Loucy (cell line): ENCODE measurements around the gene SORCS2.

Experiments used
- H2AFZ ChIP-seq: fragments of 200-600 bp; sonication (generic); 2 replicates; pipeline ENCODE4 v1.6.0; 2016; ENCODE audit warnings: antibody characterized with exemption, mild to moderate bottlenecking, low read length, moderate library complexity
- H3F3A ChIP-seq: fragments of 200-600 bp; 2 replicates; pipeline ENCODE4 v1.6.0; 2016; ENCODE audit warnings: antibody characterized with exemption, low read depth, mild to moderate bottlenecking
- H3K27me3 ChIP-seq: fragments of 200-600 bp; sonication (generic); 2 replicates; pipeline ENCODE4 v1.6.1; 2014; ENCODE audit warnings: low read length, mild to moderate bottlenecking; ENCODE audit not compliant: insufficient read depth, poor library complexity, severe bottlenecking
- H3K36me3 ChIP-seq: fragments of 200-600 bp; sonication (generic); 2 replicates; pipeline ENCODE4 v1.6.1; 2016; ENCODE audit warnings: low read length; ENCODE audit not compliant: insufficient read depth
- H3K4me1 ChIP-seq: fragments of 200-600 bp; sonication (generic); 2 replicates; pipeline ENCODE4 v1.5.1; 2014; ENCODE audit warnings: low read length, mild to moderate bottlenecking; ENCODE audit not compliant: insufficient read depth, poor library complexity, severe bottlenecking
- H3K4me2 ChIP-seq: fragments of 200-600 bp; sonication (generic); 2 replicates; pipeline ENCODE4 v1.6.0; 2014; ENCODE audit warnings: antibody characterized with exemption, low read length, low read depth, mild to moderate bottlenecking; ENCODE audit not compliant: poor library complexity, severe bottlenecking
- H3K4me3 ChIP-seq: fragments of 200-600 bp; sonication (generic); 2 replicates; pipeline ENCODE4 v1.5.1; 2014; ENCODE audit warnings: low read length, mild to moderate bottlenecking, mixed read lengths; ENCODE audit not compliant: poor library complexity, severe bottlenecking
- H3K79me2 ChIP-seq: fragments of 200-600 bp; sonication (generic); 2 replicates; pipeline ENCODE4 v1.6.1; 2014; ENCODE audit warnings: low read length; ENCODE audit not compliant: insufficient read depth
- H3K9ac ChIP-seq: fragments of 200-600 bp; sonication (generic); 2 replicates; pipeline ENCODE4 v1.6.0; 2014; ENCODE audit warnings: mild to moderate bottlenecking, low read depth, low read length, moderate library complexity; ENCODE audit not compliant: poor library complexity, severe bottlenecking
- H3K9me2 ChIP-seq: fragments of 200-600 bp; sonication (generic); replicated peaks from 2 replicates; pipeline ENCODE4 v1.6.1; 2016; ENCODE audit warnings: low read depth, low read length, mixed read lengths
- H3K9me3 ChIP-seq: fragments of 200-600 bp; sonication (generic); 2 replicates; pipeline ENCODE4 v1.6.1; 2014; ENCODE audit warnings: mild to moderate bottlenecking, antibody characterized with exemption, low read length, low read depth; ENCODE audit not compliant: insufficient read depth
- H4K20me1 ChIP-seq: fragments of 200-600 bp; sonication (generic); 2 replicates; pipeline ENCODE4 v1.6.0; 2014; ENCODE audit warnings: antibody characterized with exemption, low read length, mild to moderate bottlenecking; ENCODE audit not compliant: insufficient read depth, poor library complexity, severe bottlenecking
- EZH2phosphoT487 ChIP-seq: fragments of 200-600 bp; IDR thresholded peaks from 2 replicates; pipeline ENCODE4 v1.6.1; 2018; ENCODE audit warnings: antibody characterized with exemption, mild to moderate bottlenecking, moderate library complexity, borderline replicate concordance
- TF ChIP-seq, protein P1 (sequence below): fragments of 200-600 bp; sonication (generic); conservative IDR thresholded peaks from 2 replicates; pipeline ENCODE4 v1.5.1; 2014; ENCODE audit warnings: mild to moderate bottlenecking, antibody characterized with exemption, low read length

Gene SORCS2

DNA sequence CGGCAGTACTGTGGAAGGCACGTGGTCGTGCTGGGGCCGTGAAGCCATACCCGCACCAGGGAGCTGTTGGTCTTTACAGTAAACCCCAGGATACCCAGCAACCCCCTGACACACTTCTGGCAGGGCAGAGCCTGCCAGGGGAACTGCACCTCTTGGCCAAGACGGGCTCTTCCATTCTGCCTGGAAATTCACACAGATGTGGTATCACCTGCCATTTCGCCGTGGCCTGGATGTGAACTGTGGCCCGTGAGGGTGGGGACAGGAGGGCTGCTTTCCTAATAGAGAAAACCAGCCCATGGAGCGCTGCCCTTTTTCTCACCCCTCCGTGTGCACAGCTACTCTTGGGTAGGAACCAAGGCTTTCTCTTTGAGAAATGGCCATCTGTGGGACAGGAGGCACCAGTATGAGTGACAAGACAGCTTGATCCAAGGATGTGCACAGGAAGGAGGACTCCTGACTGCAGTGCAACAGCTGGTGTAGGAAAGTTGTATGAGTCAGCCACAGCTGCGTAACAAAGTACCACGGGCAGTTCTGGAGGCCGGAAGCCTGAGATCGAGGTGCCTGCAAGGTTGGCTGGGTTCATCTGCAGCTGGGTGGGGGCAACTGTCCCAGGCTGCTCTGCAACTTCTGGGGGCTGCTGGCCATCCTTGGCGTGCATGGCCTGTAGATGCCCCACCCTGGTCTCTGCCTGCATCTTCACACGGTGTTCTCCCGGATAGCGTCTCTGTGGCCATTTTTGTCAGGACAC is 146.7 kb downstream of the SORCS2 start:
- H3K79me2 ChIP-seq: no peaks in the 10 kb centered on the region
- H3K27me3 ChIP-seq: no peaks in the 10 kb centered on the region
- no peaks in the 10 kb centered on the region for H3K9me2 ChIP-seq
- H3K4me2 ChIP-seq: no peak overlapping the region
- H3K9ac ChIP-seq: no peak overlapping the region
- H3K9me3 ChIP-seq: peaks cover 9% of the 10 kb centered on the region; the same call in 1 of the 2 replicates
- no peaks in the 10 kb centered on the region for H3K4me1 ChIP-seq
- no peak overlapping the region for H2AFZ ChIP-seq
- no peaks in the 10 kb centered on the region for H3K36me3 ChIP-seq
- TF ChIP-seq, protein P1, sequence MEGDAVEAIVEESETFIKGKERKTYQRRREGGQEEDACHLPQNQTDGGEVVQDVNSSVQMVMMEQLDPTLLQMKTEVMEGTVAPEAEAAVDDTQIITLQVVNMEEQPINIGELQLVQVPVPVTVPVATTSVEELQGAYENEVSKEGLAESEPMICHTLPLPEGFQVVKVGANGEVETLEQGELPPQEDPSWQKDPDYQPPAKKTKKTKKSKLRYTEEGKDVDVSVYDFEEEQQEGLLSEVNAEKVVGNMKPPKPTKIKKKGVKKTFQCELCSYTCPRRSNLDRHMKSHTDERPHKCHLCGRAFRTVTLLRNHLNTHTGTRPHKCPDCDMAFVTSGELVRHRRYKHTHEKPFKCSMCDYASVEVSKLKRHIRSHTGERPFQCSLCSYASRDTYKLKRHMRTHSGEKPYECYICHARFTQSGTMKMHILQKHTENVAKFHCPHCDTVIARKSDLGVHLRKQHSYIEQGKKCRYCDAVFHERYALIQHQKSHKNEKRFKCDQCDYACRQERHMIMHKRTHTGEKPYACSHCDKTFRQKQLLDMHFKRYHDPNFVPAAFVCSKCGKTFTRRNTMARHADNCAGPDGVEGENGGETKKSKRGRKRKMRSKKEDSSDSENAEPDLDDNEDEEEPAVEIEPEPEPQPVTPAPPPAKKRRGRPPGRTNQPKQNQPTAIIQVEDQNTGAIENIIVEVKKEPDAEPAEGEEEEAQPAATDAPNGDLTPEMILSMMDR: no peak
- TF ChIP-seq EZH2phosphoT487: no peak
- H3K4me3 ChIP-seq: no peak overlapping the region
- H3F3A ChIP-seq: no peaks in the 10 kb centered on the region
- no peaks in the 10 kb centered on the region for H4K20me1 ChIP-seq

DNA sequence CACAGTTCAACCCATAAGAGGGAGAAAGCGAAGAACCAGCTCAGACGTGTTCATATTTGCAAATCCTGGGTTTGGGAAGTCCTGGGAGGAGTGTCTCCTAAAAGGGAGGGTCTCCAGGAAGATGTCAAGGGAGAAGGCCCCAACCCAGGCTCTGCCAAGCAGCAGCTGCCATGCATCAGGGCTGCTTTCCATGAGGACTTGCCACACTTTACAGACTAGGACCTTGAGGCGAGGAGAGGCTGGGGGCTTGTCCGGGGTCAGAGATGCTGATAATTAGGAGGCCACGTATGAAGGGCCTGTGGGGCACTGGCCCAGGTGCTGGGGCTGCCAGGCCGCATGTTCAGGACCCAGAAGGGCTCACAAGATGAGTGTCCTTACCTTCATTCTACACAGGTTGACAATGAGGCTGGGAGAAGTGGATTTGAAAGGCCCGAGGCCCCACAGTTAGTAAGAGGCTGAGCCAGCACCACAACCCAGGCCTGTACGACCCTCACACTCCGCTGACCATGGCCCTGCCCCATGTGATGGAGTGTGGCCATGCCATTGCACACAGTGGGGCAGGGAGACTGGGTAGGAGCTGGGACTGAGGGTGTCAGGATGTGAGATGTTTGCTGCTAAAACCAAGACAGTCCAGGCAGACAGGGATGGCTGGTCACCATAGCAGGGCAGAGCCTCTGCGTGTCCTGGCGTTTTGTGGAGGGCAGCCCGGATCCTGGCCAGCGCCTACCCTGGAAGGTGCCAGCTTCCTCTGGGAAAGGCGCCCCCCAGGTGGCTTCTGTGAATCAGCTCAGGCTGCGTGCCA is 147.6 kb downstream of the SORCS2 start:
- Histone ChIP-seq H4K20me1 (no peaks in the 10 kb centered on the region), H3K9me3 (peaks cover 10% of the 10 kb centered on the region; the same call in 1 of the 2 replicates), H3K9me2 (no peaks in the 10 kb centered on the region), H3K4me1 (no peaks in the 10 kb centered on the region), H3K79me2 (no peaks in the 10 kb centered on the region), H3K4me2 (no peak overlapping the region), H3K36me3 (no peaks in the 10 kb centered on the region), H3F3A (no peaks in the 10 kb centered on the region), H3K27me3 (no peaks in the 10 kb centered on the region), H2AFZ (no peak overlapping the region), H3K4me3 (no peak overlapping the region), H3K9ac (no peak overlapping the region)
- TF ChIP-seq EZH2phosphoT487: no peak
- TF ChIP-seq, protein P1: no peak

DNA sequence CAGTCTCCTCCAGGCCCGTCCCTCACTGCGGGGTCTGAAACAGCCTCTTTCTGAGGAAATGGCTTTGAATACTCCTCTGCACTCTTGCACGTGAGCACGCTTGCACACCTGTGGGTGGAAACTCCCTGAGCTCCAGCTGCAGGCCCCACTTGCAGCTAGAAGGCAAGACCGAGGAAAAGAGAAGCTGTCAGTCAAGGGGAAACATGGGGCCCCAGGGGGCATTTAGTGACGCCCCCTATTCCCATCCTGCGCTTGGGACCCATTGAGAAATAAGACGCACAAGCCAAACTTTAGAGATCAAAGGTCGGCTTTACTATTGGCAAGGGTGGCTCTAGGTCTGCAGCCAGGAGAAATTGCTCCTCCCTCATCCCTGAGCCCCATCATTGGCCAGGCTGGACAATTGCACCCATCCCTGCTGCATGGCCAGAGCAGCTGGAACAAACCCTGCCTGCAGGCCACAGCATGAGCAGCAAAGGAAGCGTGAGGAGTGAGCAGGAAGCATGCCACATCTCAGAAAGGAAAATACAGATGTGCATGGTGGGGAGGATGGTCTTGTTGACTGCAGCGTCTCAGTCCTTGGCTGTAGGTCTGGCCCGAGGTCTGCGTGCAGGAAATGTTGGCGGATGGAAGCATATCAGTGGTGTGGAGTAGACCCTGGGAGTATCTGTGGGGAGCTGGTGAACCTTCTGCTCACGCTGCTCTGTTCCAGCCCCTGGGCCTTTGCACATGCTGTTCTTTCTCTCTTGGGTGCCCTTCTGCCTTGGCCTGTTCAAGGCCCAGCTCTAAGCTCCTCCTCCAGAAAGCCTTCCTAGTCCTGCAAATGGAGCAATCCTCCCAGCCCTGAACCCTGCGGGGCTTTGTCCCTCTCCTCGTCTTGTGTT is 148.5 kb downstream of the SORCS2 start:
- H3K4me1 ChIP-seq: no peaks in the 10 kb centered on the region
- H3K9ac ChIP-seq: no peak overlapping the region
- no peaks in the 10 kb centered on the region for H3K36me3 ChIP-seq
- H3K4me2 ChIP-seq: no peak overlapping the region
- H3K79me2 ChIP-seq: no peaks in the 10 kb centered on the region
- peaks cover 10% of the 10 kb centered on the region; the same call in 1 of the 2 replicates for H3K9me3 ChIP-seq
- H4K20me1 ChIP-seq: no peaks in the 10 kb centered on the region
- no peaks in the 10 kb centered on the region for H3K9me2 ChIP-seq
- TF ChIP-seq, protein P1: no peak
- TF ChIP-seq EZH2phosphoT487: no peak
- H2AFZ ChIP-seq: no peak overlapping the region
- no peak overlapping the region for H3K4me3 ChIP-seq
- H3K27me3 ChIP-seq: no peaks in the 10 kb centered on the region
- no peaks in the 10 kb centered on the region for H3F3A ChIP-seq
